Upper lobe of left lung (tissue), 6 donors: ENCODE results near the gene PTPRM. TPM values are rescaled to one million over a fixed set of nuclear protein-coding genes. Genes with fewer than 3 reads are reported as not detected.

ENCODE experiments used
- ATAC-seq, 2 donors: fragments of 200-7000 bp; cut with Tn5 transposase; one replicate each; pipeline ENCODE4 v1.9.1; 2022; ENCODE audit warnings: mild to moderate bottlenecking in 2 of 2, moderate library complexity in 2 of 2; ENCODE audit not compliant: low FRiP score in 2 of 2
- DNase-seq, 2 donors: peaks; one replicate each; pipeline ENCODE4 v3.0.0-alpha.2; 2019 to 2020
- H3K27ac ChIP-seq, 4 donors: fragments of 200-600 bp; sonication (generic); one replicate each; pipeline ENCODE4 v1.5.1; 2016 to 2019
- H3K27me3 ChIP-seq, 4 donors: fragments of 200-600 bp; sonication (generic); one replicate each; pipeline ENCODE4 v1.5.1; 2017 to 2019
- H3K36me3 ChIP-seq, 4 donors: fragments of 200-600 bp; sonication (generic); one replicate each; pipeline ENCODE4 v1.5.1; 2016 to 2019
- H3K4me1 ChIP-seq, 4 donors: fragments of 200-600 bp; sonication (generic); one replicate each; pipeline ENCODE4 v1.5.1; 2018 to 2019
- H3K4me3 ChIP-seq, 4 donors: fragments of 200-600 bp; sonication (generic); one replicate each; pipeline ENCODE4 v1.5.1; 2017 to 2019; ENCODE audit warnings: mild to moderate bottlenecking in 2 of 4, moderate library complexity in 1 of 4
- H3K9me3 ChIP-seq, 4 donors: fragments of 200-600 bp; sonication (generic); one replicate each; pipeline ENCODE4 v1.5.1; 2018 to 2019
- EP300 ChIP-seq, 4 donors: sonication (generic); formaldehyde crosslinking; IDR thresholded peaks; one replicate each; pipeline ENCODE4 v1.5.1; 2017; ENCODE audit warnings: antibody characterized with exemption in 4 of 4, control low read depth in 2 of 4
- POLR2A ChIP-seq, 4 donors: fragments of 450-650 bp; IDR thresholded peaks; one replicate each; pipeline ENCODE4 v1.5.1; 2016 to 2017; ENCODE audit warnings: antibody characterized with exemption in 4 of 4, mild to moderate bottlenecking in 2 of 4
- POLR2AphosphoS5 ChIP-seq, 2 donors: sonication (generic); formaldehyde crosslinking; IDR thresholded peaks; one replicate each; pipeline ENCODE4 v1.5.1; 2017; ENCODE audit warnings: antibody characterized with exemption in 2 of 2
- WGBS, 2 donors: methylation state at CpG; one replicate each; pipeline ENCODE4 v1.1.5; 2017 to 2018; 5-methylcytosine and 5-hydroxymethylcytosine counted together
- total RNA-seq, 6 donors: library from RNA; depleted of rRNA in 4 of 6; stranded (reverse); fragments of >200 nt in 4 of 6; gene quantifications; one replicate each; pipeline versions ENCODE4 v1.1.0 to v1.2.1, GENCODE V29; 2016 to 2021
- TF ChIP-seq, protein P1 (sequence below), 6 experiments: fragments of 450-650 bp in 4 of 6; fragments of 200-600 bp in 2 of 6; sonication (generic) in 2 of 6; IDR thresholded peaks; one replicate each; pipeline ENCODE4 v1.5.1; 2016 to 2019; ENCODE audit warnings: antibody characterized with exemption in 6 of 6
- donor health status: DM: no; HTN: no; CAD: no; lungs with moderate emphysema.
- donor health status: DM: no; HTN: yes; CAD: no; lungs with severe emphysema.

Gene PTPRM
- total RNA-seq, 6 donors from 2014 or later, result 82.0 to 201 (median 154) TPM

- Histone ChIP-seq H3K9me3 (no peaks in the 10 kb centered on the region), H3K36me3 (no peaks in the 10 kb centered on the region), H3K27ac (no peak overlapping the region), H3K4me1 (peaks cover 0 to 9% (median 2%) of the 10 kb centered on the region in 4 donors), H3K27me3 (no peaks in the 10 kb centered on the region), H3K4me3 (no peak overlapping the region)
- DNase-seq, result no peak
- TF ChIP-seq EP300 (IDR thresholded peaks at IDR 0.05), result no peak
- no peak for TF ChIP-seq POLR2A (IDR thresholded peaks at IDR 0.05)
- TF ChIP-seq POLR2AphosphoS5 (IDR thresholded peaks at IDR 0.05), result no peak
- TF ChIP-seq, protein P1, sequence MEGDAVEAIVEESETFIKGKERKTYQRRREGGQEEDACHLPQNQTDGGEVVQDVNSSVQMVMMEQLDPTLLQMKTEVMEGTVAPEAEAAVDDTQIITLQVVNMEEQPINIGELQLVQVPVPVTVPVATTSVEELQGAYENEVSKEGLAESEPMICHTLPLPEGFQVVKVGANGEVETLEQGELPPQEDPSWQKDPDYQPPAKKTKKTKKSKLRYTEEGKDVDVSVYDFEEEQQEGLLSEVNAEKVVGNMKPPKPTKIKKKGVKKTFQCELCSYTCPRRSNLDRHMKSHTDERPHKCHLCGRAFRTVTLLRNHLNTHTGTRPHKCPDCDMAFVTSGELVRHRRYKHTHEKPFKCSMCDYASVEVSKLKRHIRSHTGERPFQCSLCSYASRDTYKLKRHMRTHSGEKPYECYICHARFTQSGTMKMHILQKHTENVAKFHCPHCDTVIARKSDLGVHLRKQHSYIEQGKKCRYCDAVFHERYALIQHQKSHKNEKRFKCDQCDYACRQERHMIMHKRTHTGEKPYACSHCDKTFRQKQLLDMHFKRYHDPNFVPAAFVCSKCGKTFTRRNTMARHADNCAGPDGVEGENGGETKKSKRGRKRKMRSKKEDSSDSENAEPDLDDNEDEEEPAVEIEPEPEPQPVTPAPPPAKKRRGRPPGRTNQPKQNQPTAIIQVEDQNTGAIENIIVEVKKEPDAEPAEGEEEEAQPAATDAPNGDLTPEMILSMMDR (IDR thresholded peaks at IDR 0.05), result no peak
- no peak for ATAC-seq
- 84 to 87% methylated on average over 4 of the region's 4 CpGs for WGBS, 2 donors
These were observed 765.2 kb downstream of the PTPRM start for GRCh38 chr18:8332286-8332685.

DNA sequence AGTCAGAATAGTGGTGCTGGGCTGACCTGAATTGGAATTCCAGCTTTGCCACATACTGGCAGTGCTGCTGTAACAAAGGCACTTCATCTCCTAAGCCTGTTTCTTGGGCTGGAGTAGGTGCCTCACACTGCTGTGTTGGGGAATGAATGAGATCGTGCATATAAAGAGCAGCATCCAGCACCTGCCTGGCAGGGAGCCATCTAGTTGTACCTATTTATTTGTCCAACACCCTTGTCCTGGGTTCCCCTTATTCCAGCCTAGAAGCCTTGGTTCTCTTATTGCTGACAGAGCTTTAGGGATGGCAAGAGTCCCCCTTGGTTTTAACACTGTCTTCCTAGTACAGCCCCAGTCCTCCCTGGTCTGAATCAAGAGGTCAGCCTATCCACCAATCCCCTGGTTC lies 766.8 kb downstream of the PTPRM start:
- DNase-seq (no peak), ATAC-seq (no peak)
- Histone ChIP-seq H3K4me1 (no peaks in the 10 kb centered on the region), H3K27ac (no peak overlapping the region), H3K27me3 (no peaks in the 10 kb centered on the region), H3K36me3 (no peaks in the 10 kb centered on the region), H3K4me3 (no peak overlapping the region), H3K9me3 (no peaks in the 10 kb centered on the region)
- TF ChIP-seq POLR2A (IDR thresholded peaks at IDR 0.05), result no peak
- TF ChIP-seq, protein P1 (IDR thresholded peaks at IDR 0.05), result no peak
- WGBS, 2 donors, result 70 to 89% methylated on average over 1 of the region's 1 CpG

- H3K36me3 ChIP-seq, result no peaks in the 10 kb centered on the region
- no peaks in the 10 kb centered on the region for H3K27me3 ChIP-seq
- no peak overlapping the region for H3K4me3 ChIP-seq
- H3K4me1 ChIP-seq, result peaks cover 12 to 23% (median 15%) of the 10 kb centered on the region in 4 donors
- H3K27ac ChIP-seq, result no peak overlapping the region
- TF ChIP-seq POLR2A (IDR thresholded peaks at IDR 0.05) (no peak), EP300 (IDR thresholded peaks at IDR 0.05) (no peak), POLR2AphosphoS5 (IDR thresholded peaks at IDR 0.05) (no peak)
- TF ChIP-seq, protein P1 (IDR thresholded peaks at IDR 0.05), result no peak
- DNase-seq, result no peak
- no peaks in the 10 kb centered on the region for H3K9me3 ChIP-seq
- WGBS, 2 donors, result 72 to 86% methylated on average over 3 of the region's 3 CpGs
- no peak for ATAC-seq
These were observed 770.1 kb downstream of the PTPRM start for GRCh38 chr18:8337211-8337610.

DNA sequence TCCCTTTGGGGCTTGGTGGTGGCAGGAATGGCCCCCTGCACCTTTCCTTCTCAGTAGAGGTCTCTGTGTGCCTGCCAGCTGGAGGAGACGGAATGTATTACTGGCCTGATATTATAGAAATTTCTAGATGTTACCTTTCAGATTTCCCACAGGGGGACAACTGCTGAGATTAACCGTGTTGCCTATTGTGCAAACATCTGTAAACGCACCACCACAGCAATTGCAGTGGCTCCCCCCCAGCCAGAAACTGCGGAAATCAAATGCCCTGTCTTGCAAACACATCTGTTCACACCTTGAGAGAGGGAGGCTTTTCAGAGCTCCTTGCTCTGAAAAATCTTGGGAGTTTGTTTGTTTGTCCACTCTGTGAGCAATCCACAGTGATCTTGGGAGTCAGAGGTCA lies 772.1 kb downstream of the PTPRM start:
- Histone ChIP-seq H3K27me3 (no peaks in the 10 kb centered on the region), H3K27ac (no peak overlapping the region), H3K9me3 (no peaks in the 10 kb centered on the region), H3K4me1 (peaks cover 12 to 26% (median 16%) of the 10 kb centered on the region in 4 donors), H3K36me3 (peaks cover 0 to 5% (median 0%) of the 10 kb centered on the region in 4 donors), H3K4me3 (no peak overlapping the region)
- ATAC-seq, result no peak
- 83 to 86% methylated on average over 4 of the region's 4 CpGs for WGBS, 2 donors
- TF ChIP-seq, protein P1 (IDR thresholded peaks at IDR 0.05), result no peak
- no peak for TF ChIP-seq EP300 (IDR thresholded peaks at IDR 0.05)
- TF ChIP-seq POLR2A (IDR thresholded peaks at IDR 0.05), result no peak
- no peak for TF ChIP-seq POLR2AphosphoS5 (IDR thresholded peaks at IDR 0.05)
- DNase-seq, result no peak

- Histone ChIP-seq H3K36me3 (peaks cover 0 to 5% (median 0%) of the 10 kb centered on the region in 4 donors), H3K27me3 (no peaks in the 10 kb centered on the region), H3K9me3 (no peaks in the 10 kb centered on the region), H3K4me3 (no peak overlapping the region), H3K27ac (no peak overlapping the region), H3K4me1 (peaks cover 12 to 26% (median 16%) of the 10 kb centered on the region in 4 donors)
- 79 to 80% methylated on average over 10 of the region's 10 CpGs for WGBS, 2 donors
- ATAC-seq (no peak), DNase-seq (peak in 1 of 2 donors; percentile 56)
- TF ChIP-seq EP300 (IDR thresholded peaks at IDR 0.05) (no peak), POLR2AphosphoS5 (IDR thresholded peaks at IDR 0.05) (no peak), POLR2A (IDR thresholded peaks at IDR 0.05) (no peak)
- TF ChIP-seq, protein P1 (IDR thresholded peaks at IDR 0.05), result no peak
These were observed 772.8 kb downstream of the PTPRM start for GRCh38 chr18:8339952-8340351.
